Islet precursor cell (in vitro differentiated cells): ENCODE measurements around the gene HAGHL.
"Not testable (repeated sequence)": the region's sequence is repeated elsewhere in the genome, so short reads cannot be mapped to it uniquely, and the experiment has no call there.

Source experiments
- DNase-seq: peaks from one replicate; pipeline ENCODE4 v3.0.0-alpha.2; 2018

HAGHL gene

GRCh38 chr16:736936-737481 is 10.1 kb downstream of the HAGHL start:
- DNase-seq: no peak

- DNase-seq: no peak
Observed at GRCh38 chr16:739560-740458, 12.9 kb downstream of the HAGHL start.

DNA sequence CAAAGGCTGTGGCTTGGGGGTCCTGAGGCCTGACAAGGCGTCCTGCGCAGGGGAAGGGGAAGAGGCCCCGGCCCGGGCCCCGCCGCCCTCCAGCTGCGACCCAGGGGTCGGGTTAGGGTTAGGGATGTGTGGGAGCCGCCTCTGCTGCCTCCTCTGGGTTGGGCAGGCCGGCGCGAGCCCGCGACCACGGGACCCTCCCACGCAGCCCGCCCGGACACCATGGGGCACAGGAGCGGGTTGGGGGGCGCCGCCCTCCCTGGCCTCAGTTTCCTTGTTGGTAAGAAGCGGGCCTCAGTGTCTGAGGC is 13.5 kb downstream of the HAGHL start:
- no peak for DNase-seq

DNA sequence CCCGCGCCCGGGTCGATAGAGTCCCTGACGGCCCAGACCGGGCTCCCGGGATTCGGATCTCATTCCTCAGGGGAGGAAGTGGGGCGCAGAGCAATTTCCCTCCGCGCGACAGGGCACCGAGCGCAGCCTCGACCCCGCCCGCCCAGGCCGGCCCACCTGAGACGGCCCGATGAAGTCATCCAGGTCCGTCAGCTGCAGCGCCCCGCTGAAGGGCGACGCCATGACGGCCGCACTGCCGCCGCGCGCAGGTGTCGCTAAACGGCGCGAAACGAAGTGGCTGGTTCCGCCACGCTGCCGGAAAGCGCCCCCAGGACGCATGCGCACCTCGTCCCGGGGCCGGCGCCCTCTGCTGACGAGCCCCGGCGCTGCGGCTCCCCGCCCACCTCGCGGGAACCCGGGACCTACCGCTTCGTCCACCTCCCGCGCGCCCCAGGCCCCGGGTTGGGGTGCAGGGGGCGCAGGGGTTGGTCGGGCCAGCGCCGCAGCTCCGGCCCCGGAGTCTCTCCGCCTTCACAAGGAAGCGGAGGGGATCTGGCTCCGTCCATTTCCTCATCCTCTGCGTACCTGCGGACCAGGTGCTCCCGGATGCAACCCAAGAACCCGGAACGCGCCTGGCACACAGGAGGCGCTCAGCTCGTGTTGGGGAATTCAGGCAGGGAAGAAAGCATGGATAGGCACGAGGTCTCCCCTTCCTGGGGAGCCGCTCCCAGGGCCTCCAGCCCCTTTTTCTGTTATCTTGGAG is 14.0 kb downstream of the HAGHL start, which contains the start of gene CIAO3:
TSS of gene CIAO3 (minus strand) at position 234 of the 742 bp plus-strand sequence. CDS start at position 222, 12 bp downstream.
- peak; percentile 93 for DNase-seq

- no peak for DNase-seq
Observed at GRCh38 chr16:741986-742629, 15.2 kb downstream of the HAGHL start.

- not testable (repeated sequence) for DNase-seq
Observed at GRCh38 chr16:742894-743293, 16.0 kb downstream of the HAGHL start.

DNA sequence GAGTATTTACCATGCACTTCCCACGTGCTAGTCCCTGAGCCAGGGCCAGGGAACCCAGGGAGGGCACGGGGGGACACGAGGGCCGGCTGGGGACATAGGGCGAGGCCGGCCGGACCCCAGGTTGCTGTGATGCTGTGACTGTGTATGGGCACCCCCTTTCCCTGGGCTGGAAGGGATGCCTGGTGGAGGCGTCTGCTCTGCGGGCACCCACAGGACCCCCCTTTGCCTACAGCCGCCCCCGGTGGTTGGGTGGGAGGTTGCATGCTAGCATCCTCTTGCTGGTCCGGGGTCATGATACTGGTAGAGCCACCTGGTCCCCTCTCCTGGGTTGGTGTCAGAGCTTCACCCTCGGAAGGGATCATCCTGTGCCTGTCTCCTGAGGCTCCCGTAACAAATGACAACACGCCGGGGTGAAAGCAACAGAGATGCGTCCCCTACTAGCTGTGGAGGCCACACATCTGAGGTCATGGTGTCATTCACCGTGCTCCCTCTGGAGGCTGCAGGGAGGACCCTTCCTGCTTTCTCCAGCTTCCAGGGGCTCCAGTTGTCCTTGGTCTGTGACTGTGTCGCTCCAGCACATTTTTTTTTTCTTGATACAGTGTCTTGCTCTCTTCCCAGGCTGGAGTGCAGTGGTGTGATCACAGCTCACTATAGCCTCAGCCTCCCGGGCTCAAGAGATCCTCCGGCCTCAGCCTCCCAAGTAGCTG is 17.0 kb downstream of the HAGHL start:
- DNase-seq: no peak

GRCh38 chr16:745739-746138 is 18.8 kb downstream of the HAGHL start:
- peak; percentile 84 for DNase-seq

GRCh38 chr16:746637-747036 is 19.7 kb downstream of the HAGHL start:
- DNase-seq: no peak

GRCh38 chr16:747978-748746 is 21.3 kb downstream of the HAGHL start:
- no peak for DNase-seq

GRCh38 chr16:749010-749409 is 22.1 kb downstream of the HAGHL start:
- DNase-seq: no peak

DNA sequence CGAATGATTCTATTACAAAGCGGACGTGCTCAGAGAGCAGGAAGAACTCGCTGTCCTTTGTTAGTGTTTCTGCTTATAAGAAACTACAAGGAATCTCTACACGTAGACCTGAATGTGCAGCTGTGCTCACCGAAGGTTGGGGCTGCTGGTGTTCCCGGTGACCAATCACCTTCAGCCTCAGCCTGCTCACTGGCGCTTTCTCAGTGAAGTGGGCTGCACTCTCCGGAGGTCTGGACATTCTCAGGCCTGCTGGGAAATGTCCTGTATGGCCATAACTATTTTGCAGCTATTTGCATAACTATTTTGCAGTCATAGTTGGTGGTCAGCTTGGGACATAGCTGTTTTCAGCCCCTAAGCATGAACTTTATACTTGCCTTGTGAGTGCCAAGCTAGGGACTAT is 23.6 kb downstream of the HAGHL start:
- no peak for DNase-seq

GRCh38 chr16:751152-752006 is 24.5 kb downstream of the HAGHL start:
- DNase-seq: no peak

DNA sequence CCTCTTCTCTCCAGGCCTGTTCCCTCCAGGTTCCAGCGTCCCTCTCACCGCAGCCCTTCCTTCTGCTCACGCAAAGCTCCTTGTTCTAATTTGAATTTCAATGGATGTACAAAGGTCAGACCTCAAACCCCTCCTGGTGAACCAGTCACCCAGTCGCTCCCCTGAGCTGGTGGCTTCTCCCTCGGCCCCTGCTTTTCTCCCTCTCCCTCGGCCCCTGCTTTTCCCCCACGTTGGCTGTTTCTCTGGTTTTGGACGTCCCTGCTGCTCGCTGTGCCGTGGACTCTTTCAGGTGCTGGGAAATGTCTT is 25.1 kb downstream of the HAGHL start:
- DNase-seq: no peak

DNA sequence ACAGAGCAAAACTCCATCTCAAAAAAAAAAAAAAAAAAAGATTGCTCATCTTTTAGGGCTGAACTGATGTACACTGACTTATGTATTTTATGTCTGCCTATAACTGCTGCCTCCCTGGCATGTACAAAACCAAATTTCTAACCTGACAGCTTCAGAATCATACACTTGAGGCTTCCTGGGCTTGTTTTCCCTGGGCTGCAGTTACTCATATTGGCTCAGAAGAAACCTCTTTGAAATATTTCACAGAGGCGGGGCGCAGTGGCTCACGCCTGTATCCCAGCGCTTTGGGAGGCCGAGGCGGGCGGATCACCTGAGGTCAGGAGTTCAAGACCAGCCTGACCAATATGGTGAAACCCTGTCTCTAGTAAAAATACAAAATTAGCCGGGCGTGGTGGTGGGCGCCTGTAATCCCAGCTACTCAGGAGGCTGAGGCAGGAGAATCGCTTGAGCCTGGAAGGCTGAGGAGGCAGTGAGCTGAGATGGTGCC is 27.3 kb downstream of the HAGHL start:
- not testable (repeated sequence) for DNase-seq

- no peak for DNase-seq
Observed at GRCh38 chr16:754656-755055, 27.8 kb downstream of the HAGHL start.

- no peak for DNase-seq
Observed at GRCh38 chr16:756428-756827, 29.5 kb downstream of the HAGHL start.

- DNase-seq: peak; percentile 65
Observed at GRCh38 chr16:759110-759910, 32.4 kb downstream of the HAGHL start.

DNA sequence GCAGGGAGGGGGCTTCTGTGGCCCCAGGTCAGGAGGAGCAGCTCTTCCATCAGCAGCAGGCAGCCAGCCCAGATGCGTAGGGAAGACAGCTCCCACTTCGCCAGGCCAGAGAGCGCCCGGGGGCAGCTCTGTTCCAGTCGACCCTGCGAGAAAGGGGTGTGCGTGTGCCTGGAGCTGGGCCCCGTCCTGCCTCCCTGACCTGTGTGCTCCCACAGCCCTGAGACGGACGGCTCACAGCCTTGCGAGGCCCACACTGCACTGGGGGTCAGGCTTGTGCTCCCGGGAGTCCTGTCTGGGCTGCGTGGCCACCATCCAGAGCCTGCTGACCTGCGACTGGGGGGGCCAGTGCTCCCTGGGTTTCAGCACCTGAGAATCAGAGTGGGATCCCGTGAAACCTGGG is 33.2 kb downstream of the HAGHL start:
- no peak for DNase-seq
